SK-N-SH treated with all-trans-retinoic acid at 6 μM for 48 hours (cell line): Measurements from ENCODE around the gene LHFPL3.

ENCODE experiments used
- ATAC-seq: fragments of 200-7000 bp; cut with Tn5 transposase; 3 replicates; pipeline ENCODE4 v1.9.1; 2020; ENCODE audit warnings: mild to moderate bottlenecking, moderate library complexity
- CREB5 ChIP-seq: fragments of 250-450 bp; sonication (Bioruptor Pico); IDR thresholded peaks from 2 replicates; pipeline ENCODE4 v1.5.1; 2020; ENCODE audit warnings: low read depth, mild to moderate bottlenecking, moderate library complexity
- CSDC2 ChIP-seq: fragments of 250-450 bp; sonication (Bioruptor Pico); IDR thresholded peaks from 2 replicates; pipeline ENCODE4 v1.5.0; 2020; ENCODE audit warnings: mild to moderate bottlenecking, moderate library complexity
- CSRNP3 ChIP-seq: fragments of 250-450 bp; sonication (Bioruptor Pico); IDR thresholded peaks from 2 replicates; pipeline ENCODE4 v1.5.1; 2021; ENCODE audit warnings: mild to moderate bottlenecking, moderate library complexity
- ESRRG ChIP-seq: fragments of 250-450 bp; sonication (Bioruptor Pico); IDR thresholded peaks from 2 replicates; pipeline ENCODE4 v1.6.1; 2021; ENCODE audit warnings: mild to moderate bottlenecking
- GLIS3 ChIP-seq: fragments of 250-450 bp; sonication (Bioruptor Pico); IDR thresholded peaks from 2 replicates; pipeline ENCODE4 v1.5.0; 2020; ENCODE audit warnings: mild to moderate bottlenecking, moderate library complexity
- ISL1 ChIP-seq: fragments of 250-450 bp; sonication (Bioruptor Pico); IDR thresholded peaks from 2 replicates; pipeline ENCODE4 v2.1.2; 2022; ENCODE audit warnings: mild to moderate bottlenecking, moderate library complexity
- OSR1 ChIP-seq: fragments of 250-450 bp; sonication (Bioruptor Pico); IDR thresholded peaks from 2 replicates; pipeline ENCODE4 v1.8.0; 2022; ENCODE audit warnings: moderate library complexity, mild to moderate bottlenecking, inconsistent platforms
- PATZ1 ChIP-seq: fragments of 250-450 bp; sonication (Bioruptor Pico); IDR thresholded peaks from 2 replicates; pipeline ENCODE4 v1.8.0; 2020; ENCODE audit warnings: mild to moderate bottlenecking, moderate library complexity, borderline replicate concordance
- RARB ChIP-seq: fragments of 250-450 bp; sonication (Bioruptor Pico); IDR thresholded peaks from 2 replicates; pipeline ENCODE4 v1.8.0; 2021; ENCODE audit warnings: mild to moderate bottlenecking, moderate library complexity
- TOX ChIP-seq: fragments of 250-450 bp; sonication (Bioruptor Pico); IDR thresholded peaks from 2 replicates; pipeline ENCODE4 v1.8.0; 2021; ENCODE audit warnings: mild to moderate bottlenecking, moderate library complexity, borderline replicate concordance
- TSHZ2 ChIP-seq: fragments of 250-450 bp; sonication (Bioruptor Pico); IDR thresholded peaks from 2 replicates; pipeline ENCODE4 v1.5.0; 2020; ENCODE audit warnings: mild to moderate bottlenecking, moderate library complexity
- ZC3H10 ChIP-seq: fragments of 250-450 bp; sonication (Bioruptor Pico); IDR thresholded peaks from 2 replicates; pipeline ENCODE4 v1.5.1; 2021; ENCODE audit warnings: mild to moderate bottlenecking, moderate library complexity
- ZFP3 ChIP-seq: fragments of 250-450 bp; sonication (Bioruptor Pico); IDR thresholded peaks from 2 replicates; pipeline ENCODE4 v1.5.0; 2020; ENCODE audit warnings: mild to moderate bottlenecking, moderate library complexity
- ZFP30 ChIP-seq: fragments of 450-650 bp; formaldehyde crosslinking; IDR thresholded peaks from 2 replicates; pipeline ENCODE4 v1.5.0; 2022; ENCODE audit warnings: mild to moderate bottlenecking, moderate library complexity
- ZNF565 ChIP-seq: fragments of 450-650 bp; formaldehyde crosslinking; conservative IDR thresholded peaks from 2 replicates; pipeline ENCODE4 v1.5.0; 2020; ENCODE audit warnings: low read depth, mild to moderate bottlenecking, moderate library complexity
- ZNF70 ChIP-seq: fragments of 450-650 bp; formaldehyde crosslinking; IDR thresholded peaks from 2 replicates; pipeline ENCODE4 v1.5.0; 2020; ENCODE audit warnings: mild to moderate bottlenecking, moderate library complexity

Gene LHFPL3

GRCh38 chr7:104814671-104815400, 486.4 kb downstream of the LHFPL3 start:
- no peak; the same call in 2 of the 3 replicates for ATAC-seq
- TF ChIP-seq ZFP3 (CRISPR knock-in tag) (no peak), CSRNP3 (CRISPR knock-in tag) (no peak), TSHZ2 (CRISPR knock-in tag) (no peak), ESRRG (CRISPR knock-in tag) (no peak), CREB5 (CRISPR knock-in tag) (no peak), ZC3H10 (CRISPR knock-in tag) (no peak), ZNF565 (CRISPR knock-in tag) (no peak), OSR1 (CRISPR knock-in tag) (no peak), ISL1 (CRISPR knock-in tag) (no peak), RARB (CRISPR knock-in tag) (no peak), TOX (CRISPR knock-in tag) (no peak), PATZ1 (CRISPR knock-in tag) (no peak), ZNF70 (CRISPR knock-in tag) (no peak), GLIS3 (no peak)

GRCh38 chr7:104816537-104816936, 488.1 kb downstream of the LHFPL3 start:
- TF ChIP-seq ZNF565 (CRISPR knock-in tag), result no peak
- TF ChIP-seq CSDC2 (CRISPR knock-in tag), result no peak
- no peak for ATAC-seq

GRCh38 chr7:104818961-104819880, 490.8 kb downstream of the LHFPL3 start:
- TF ChIP-seq ZFP30 (CRISPR knock-in tag), result no peak
- no peak for TF ChIP-seq ISL1 (CRISPR knock-in tag)
- no peak for TF ChIP-seq CSDC2 (CRISPR knock-in tag)
- no peak for TF ChIP-seq ZNF70 (CRISPR knock-in tag)
- no peak for TF ChIP-seq PATZ1 (CRISPR knock-in tag)
- TF ChIP-seq ZC3H10 (CRISPR knock-in tag), result no peak
- TF ChIP-seq CSRNP3 (CRISPR knock-in tag), result no peak
- TF ChIP-seq, all 23 proteins: peak for 0
- no peak for ATAC-seq
